ENCODE results near the gene DCBLD2.

Gene DCBLD2

DNA sequence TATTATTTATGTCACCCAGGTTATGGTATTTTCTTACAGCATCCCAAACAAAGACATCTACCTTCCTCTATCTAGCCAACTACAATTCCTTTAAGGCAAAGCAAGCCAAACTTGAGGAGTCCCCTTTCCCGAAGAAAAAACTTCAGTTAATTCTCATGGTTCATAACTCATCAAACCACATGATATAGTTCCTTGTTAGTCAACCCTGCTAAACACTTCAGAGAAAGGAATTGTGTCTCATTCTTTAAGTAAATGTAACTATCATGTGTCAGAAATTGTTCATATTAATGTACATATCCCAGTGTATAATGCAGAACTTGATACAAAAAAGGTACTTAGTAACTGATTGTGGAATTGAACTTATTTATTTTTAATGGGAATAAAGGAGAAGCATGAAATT lies 93.9 kb downstream of the DCBLD2 start:
- no peak overlapping the region for H3K23ac ChIP-seq (ENCODE audit: low read length)

DNA sequence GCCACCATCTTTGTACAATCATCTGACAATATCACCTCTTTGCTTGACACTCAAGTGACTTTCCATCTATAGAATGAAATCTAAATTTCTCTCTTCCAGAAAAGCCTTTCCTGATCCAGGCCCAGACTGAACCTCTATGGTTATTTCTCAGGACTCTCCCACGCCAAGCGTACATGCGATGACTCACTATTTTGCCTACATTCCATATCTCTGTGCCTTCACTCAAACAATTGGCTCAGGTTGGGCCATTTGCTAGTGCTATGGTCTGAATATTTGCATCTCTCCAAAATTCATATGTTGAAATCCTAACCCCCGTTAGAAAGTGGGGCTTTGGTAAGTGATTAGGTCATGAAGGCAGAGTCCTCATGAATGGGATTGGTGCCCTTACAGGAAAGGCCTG lies 94.5 kb downstream of the DCBLD2 start:
- H2BK5ac ChIP-seq (ENCODE audit: low read depth, low read length, poor library complexity) = no peak overlapping the region
- H3K79me2 ChIP-seq (ENCODE audit: control insufficient read depth, insufficient read depth, low read length, poor library complexity) = no peaks in the 10 kb centered on the region
- no peak overlapping the region for H2BK120ac ChIP-seq (ENCODE audit: insufficient read depth, low read length, poor library complexity)
- H3K27me3 ChIP-seq (ENCODE audit: insufficient read depth, low read length) = no peaks in the 10 kb centered on the region
- peak overlapping the region; percentile 14 for H3K27ac ChIP-seq (ENCODE audit: low read depth, low read length)
- H3K23ac ChIP-seq (ENCODE audit: low read length) = no peak overlapping the region
- no peaks in the 10 kb centered on the region for H3K79me1 ChIP-seq (ENCODE audit: low read length)
- H3K4me1 ChIP-seq (ENCODE audit: control insufficient read depth in 1 of 2, insufficient read depth in 2 of 2, low read length in 2 of 2) = peaks cover 2 to 6% of the 10 kb centered on the region in 2 experiments
- no peak overlapping the region for H3K4me2 ChIP-seq (ENCODE audit: low read length)
- no peak overlapping the region for H2BK12ac ChIP-seq (ENCODE audit: low read length)
- H3K4ac ChIP-seq (ENCODE audit: low read depth, low read length) = no peak overlapping the region
- no CpG with 5 or more reads among the region's 4 CpGs for WGBS (ENCODE audit: extremely low coverage, insufficient coverage, insufficient read length)
- DNase-seq = peak; percentile 71 to 84
- no peak overlapping the region for H4K12ac ChIP-seq (ENCODE audit: low read depth, low read length)
- no peak overlapping the region for H3K4me3 ChIP-seq (ENCODE audit: low read depth, low read length)
- no peak overlapping the region for H3K9ac ChIP-seq (ENCODE audit: low read length)
- H4K8ac ChIP-seq (ENCODE audit: low read depth, low read length) = no peak overlapping the region
- peaks cover 4 to 11% of the 10 kb centered on the region in 2 experiments for H3K36me3 ChIP-seq (ENCODE audit: control insufficient read depth in 1 of 2, insufficient read depth in 2 of 2, low read length in 2 of 2)
- H3K9me3 ChIP-seq (ENCODE audit: insufficient read depth, low read depth, low read length) = no peaks in the 10 kb centered on the region
- no peak overlapping the region for H2AFZ ChIP-seq (ENCODE audit: insufficient read depth, low read length, poor library complexity)
- no peak overlapping the region for H3K18ac ChIP-seq (ENCODE audit: low read length)
- no peak overlapping the region for H4K91ac ChIP-seq (ENCODE audit: low read depth, low read length)
- H3K14ac ChIP-seq (ENCODE audit: low read length) = no peak overlapping the region
- no peak overlapping the region for H2AK5ac ChIP-seq (ENCODE audit: low read length)

More for the DNA sequence above, 93.9 kb downstream of the DCBLD2 start:
- Histone ChIP-seq H3K79me2 (ENCODE audit: control insufficient read depth, insufficient read depth, low read length, poor library complexity) (no peaks in the 10 kb centered on the region), H3K4me2 (ENCODE audit: low read length) (no peak overlapping the region), H2AK5ac (ENCODE audit: low read length) (no peak overlapping the region), H3K79me1 (ENCODE audit: low read length) (no peaks in the 10 kb centered on the region), H3K36me3 (ENCODE audit: control insufficient read depth in 1 of 2, insufficient read depth in 2 of 2, low read length in 2 of 2) (peaks cover 4 to 11% of the 10 kb centered on the region in 2 experiments), H3K4me1 (ENCODE audit: control insufficient read depth in 1 of 2, insufficient read depth in 2 of 2, low read length in 2 of 2) (peaks cover 2 to 6% of the 10 kb centered on the region in 2 experiments), H2BK120ac (ENCODE audit: insufficient read depth, low read length, poor library complexity) (no peak overlapping the region), H4K12ac (ENCODE audit: low read depth, low read length) (no peak overlapping the region), H2BK5ac (ENCODE audit: low read depth, low read length, poor library complexity) (no peak overlapping the region), H3K27me3 (ENCODE audit: insufficient read depth, low read length) (no peaks in the 10 kb centered on the region), H3K14ac (ENCODE audit: low read length) (no peak overlapping the region), H3K4ac (ENCODE audit: low read depth, low read length) (no peak overlapping the region), H3K18ac (ENCODE audit: low read length) (no peak overlapping the region), H3K4me3 (ENCODE audit: low read depth, low read length) (no peak overlapping the region), H2AFZ (ENCODE audit: insufficient read depth, low read length, poor library complexity) (no peak overlapping the region), H3K9ac (ENCODE audit: low read length) (no peak overlapping the region), H4K91ac (ENCODE audit: low read depth, low read length) (no peak overlapping the region), H3K9me3 (ENCODE audit: insufficient read depth, low read depth, low read length) (no peaks in the 10 kb centered on the region), H4K8ac (ENCODE audit: low read depth, low read length) (no peak overlapping the region), H2BK12ac (ENCODE audit: low read length) (no peak overlapping the region), H3K27ac (ENCODE audit: low read depth, low read length) (no peak overlapping the region)
- peak in 1 of 2 donors; percentile 43 for DNase-seq
- no CpG with 5 or more reads among the region's 1 CpG for WGBS (ENCODE audit: extremely low coverage, insufficient coverage, insufficient read length)

DNA sequence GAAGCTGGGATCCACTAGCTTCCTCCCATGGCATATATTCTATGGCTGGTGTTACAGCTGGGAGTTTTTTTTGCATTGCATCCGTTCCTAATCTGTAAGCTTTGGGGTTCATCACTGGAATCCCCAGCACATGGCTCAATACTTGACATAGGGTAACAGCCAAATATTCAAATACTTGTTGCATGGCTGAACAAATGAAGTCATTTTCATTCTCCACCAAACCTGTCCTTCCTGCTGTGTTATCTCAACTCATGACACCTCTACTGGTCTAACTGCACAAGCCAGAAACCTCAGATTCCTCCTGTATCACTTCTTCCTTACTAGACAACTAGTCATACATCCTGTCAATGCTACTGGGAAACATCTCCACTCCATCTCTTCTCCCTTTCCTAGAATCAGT lies 95.0 kb downstream of the DCBLD2 start:
- peak overlapping the region; percentile 14 for H3K27ac ChIP-seq (ENCODE audit: low read depth, low read length)
- H2AFZ ChIP-seq (ENCODE audit: insufficient read depth, low read length, poor library complexity) = no peak overlapping the region
- H2BK120ac ChIP-seq (ENCODE audit: insufficient read depth, low read length, poor library complexity) = no peak overlapping the region
- no peak overlapping the region for H3K4me2 ChIP-seq (ENCODE audit: low read length)
- no peak overlapping the region for H3K4me3 ChIP-seq (ENCODE audit: low read depth, low read length)
- no peaks in the 10 kb centered on the region for H3K79me2 ChIP-seq (ENCODE audit: control insufficient read depth, insufficient read depth, low read length, poor library complexity)
- no CpG with 5 or more reads among the region's 1 CpG for WGBS (ENCODE audit: extremely low coverage, insufficient coverage, insufficient read length)
- H2BK5ac ChIP-seq (ENCODE audit: low read depth, low read length, poor library complexity) = no peak overlapping the region
- no peak overlapping the region for H3K4ac ChIP-seq (ENCODE audit: low read depth, low read length)
- no peak overlapping the region for H3K23ac ChIP-seq (ENCODE audit: low read length)
- H3K9ac ChIP-seq (ENCODE audit: low read length) = no peak overlapping the region
- H3K4me1 ChIP-seq (ENCODE audit: control insufficient read depth in 1 of 2, insufficient read depth in 2 of 2, low read length in 2 of 2) = peaks cover 2 to 6% of the 10 kb centered on the region in 2 experiments
- no peak overlapping the region for H3K18ac ChIP-seq (ENCODE audit: low read length)
- no peak overlapping the region for H2BK12ac ChIP-seq (ENCODE audit: low read length)
- H2AK5ac ChIP-seq (ENCODE audit: low read length) = no peak overlapping the region
- DNase-seq = peak; percentile 90 to 98
- no peaks in the 10 kb centered on the region for H3K27me3 ChIP-seq (ENCODE audit: insufficient read depth, low read length)
- H3K79me1 ChIP-seq (ENCODE audit: low read length) = no peaks in the 10 kb centered on the region
- H4K12ac ChIP-seq (ENCODE audit: low read depth, low read length) = no peak overlapping the region
- peaks cover 4 to 11% of the 10 kb centered on the region in 2 experiments for H3K36me3 ChIP-seq (ENCODE audit: control insufficient read depth in 1 of 2, insufficient read depth in 2 of 2, low read length in 2 of 2)
- no peak overlapping the region for H4K8ac ChIP-seq (ENCODE audit: low read depth, low read length)
- H3K14ac ChIP-seq (ENCODE audit: low read length) = no peak overlapping the region
- H4K91ac ChIP-seq (ENCODE audit: low read depth, low read length) = no peak overlapping the region
- H3K9me3 ChIP-seq (ENCODE audit: insufficient read depth, low read depth, low read length) = no peaks in the 10 kb centered on the region

DNA sequence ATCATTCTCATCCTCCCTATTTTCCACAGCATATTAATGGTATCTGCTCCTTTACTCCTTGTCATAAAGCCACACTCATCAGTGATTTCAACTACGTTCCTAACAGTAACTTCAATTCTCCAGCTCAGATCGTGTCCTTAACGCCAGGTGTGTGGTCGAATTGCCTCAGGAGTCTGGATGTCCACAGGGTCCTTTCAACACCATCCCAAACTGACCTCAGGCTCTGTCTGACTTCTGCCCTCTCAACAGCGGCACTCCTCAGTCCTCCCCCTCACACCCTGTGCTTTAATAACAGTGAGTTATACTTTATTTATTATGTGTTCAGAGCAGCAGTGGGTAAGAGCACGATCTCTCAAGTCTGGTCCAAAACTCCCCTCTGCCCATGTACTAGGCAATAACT lies 95.9 kb downstream of the DCBLD2 start:
- H3K9me3 ChIP-seq (ENCODE audit: insufficient read depth, low read depth, low read length) = no peaks in the 10 kb centered on the region
- no peak overlapping the region for H3K14ac ChIP-seq (ENCODE audit: low read length)
- H3K4me3 ChIP-seq (ENCODE audit: low read depth, low read length) = no peak overlapping the region
- H2AFZ ChIP-seq (ENCODE audit: insufficient read depth, low read length, poor library complexity) = no peak overlapping the region
- WGBS (ENCODE audit: extremely low coverage, insufficient coverage, insufficient read length) = no CpG with 5 or more reads among the region's 6 CpGs
- H3K4me1 ChIP-seq (ENCODE audit: control insufficient read depth in 1 of 2, insufficient read depth in 2 of 2, low read length in 2 of 2) = peaks cover 2 to 6% of the 10 kb centered on the region in 2 experiments
- H3K79me2 ChIP-seq (ENCODE audit: control insufficient read depth, insufficient read depth, low read length, poor library complexity) = no peaks in the 10 kb centered on the region
- H3K4me2 ChIP-seq (ENCODE audit: low read length) = no peak overlapping the region
- peak; percentile 83 to 86 for DNase-seq
- H3K18ac ChIP-seq (ENCODE audit: low read length) = no peak overlapping the region
- no peak overlapping the region for H2BK120ac ChIP-seq (ENCODE audit: insufficient read depth, low read length, poor library complexity)
- H4K12ac ChIP-seq (ENCODE audit: low read depth, low read length) = no peak overlapping the region
- H4K8ac ChIP-seq (ENCODE audit: low read depth, low read length) = no peak overlapping the region
- no peak overlapping the region for H3K4ac ChIP-seq (ENCODE audit: low read depth, low read length)
- H3K27me3 ChIP-seq (ENCODE audit: insufficient read depth, low read length) = no peaks in the 10 kb centered on the region
- no peak overlapping the region for H3K27ac ChIP-seq (ENCODE audit: low read depth, low read length)
- H4K91ac ChIP-seq (ENCODE audit: low read depth, low read length) = no peak overlapping the region
- H2BK12ac ChIP-seq (ENCODE audit: low read length) = no peak overlapping the region
- H2AK5ac ChIP-seq (ENCODE audit: low read length) = no peak overlapping the region
- H3K23ac ChIP-seq (ENCODE audit: low read length) = no peak overlapping the region
- H3K36me3 ChIP-seq (ENCODE audit: control insufficient read depth in 1 of 2, insufficient read depth in 2 of 2, low read length in 2 of 2) = peaks cover 4 to 11% of the 10 kb centered on the region in 2 experiments
- H2BK5ac ChIP-seq (ENCODE audit: low read depth, low read length, poor library complexity) = no peak overlapping the region
- no peak overlapping the region for H3K9ac ChIP-seq (ENCODE audit: low read length)
- H3K79me1 ChIP-seq (ENCODE audit: low read length) = no peaks in the 10 kb centered on the region

Data from trophoblast cell (in vitro differentiated cells and primary cell).